Measurements from ENCODE around the gene ASB15.

Gene ASB15

GRCh38 chr7:123653162-123653561 lies 51.5 kb downstream of the ASB15 start:
- DNase-seq, result no peak
- 96% methylated on average over 5 of the region's 6 CpGs for WGBS (ENCODE audit: insufficient coverage)
- Histone ChIP-seq H3K27ac (ENCODE audit: insufficient read depth in 1 of 2, low read depth in 1 of 2, low read length in 2 of 2, poor library complexity in 1 of 2, severe bottlenecking in 2 of 2) (no peak overlapping the region), H3K9me3 (ENCODE audit: control extremely low read depth in 1 of 5, control insufficient read depth in 4 of 5, insufficient read depth in 2 of 5, low read depth in 1 of 5, low read length in 4 of 5) (no peaks in the 10 kb centered on the region), H3K4me1 (ENCODE audit: control extremely low read depth in 1 of 4, control insufficient read depth in 4 of 4, insufficient read depth in 4 of 4, low read length in 3 of 4) (no peaks in the 10 kb centered on the region), H3K4me3 (ENCODE audit: control insufficient read depth in 1 of 7, extremely low read depth in 1 of 7, insufficient read depth in 4 of 7, low read depth in 2 of 7, low read length in 6 of 7) (no peak overlapping the region), H3K36me3 (ENCODE audit: control insufficient read depth in 4 of 4, insufficient read depth in 4 of 4, low read length in 3 of 4) (no peaks in the 10 kb centered on the region), H3K27me3 (replicated peaks in 2 of 5; ENCODE audit: control insufficient read depth in 4 of 5, insufficient read depth in 5 of 5, low read length in 4 of 5) (peaks cover 0 to 2% (median 0%) of the 10 kb centered on the region in 5 experiments)
- POLR2A ChIA-PET, result no interaction called here
- CTCF ChIA-PET, result no interaction called here

- WGBS (ENCODE audit: insufficient coverage), result 89% methylated on average over 6 of the region's 6 CpGs
Measured at GRCh38 chr7:123655614-123656013, 54.0 kb downstream of the ASB15 start, which contains the start of gene LMOD2. TSS of gene LMOD2 (plus strand) at chr7:123655866. CDS start at chr7:123655964, 98 bp downstream.

GRCh38 chr7:123656544-123657303 lies 55.1 kb downstream of the ASB15 start:
- no peak overlapping the region for H3K4me3 ChIP-seq (ENCODE audit: control insufficient read depth in 1 of 7, extremely low read depth in 1 of 7, insufficient read depth in 4 of 7, low read depth in 2 of 7, low read length in 6 of 7)
- ChIA-PET CTCF (interaction anchor here (1.3 kb wide), 1 partner anchor 208 kb away, joined by 3 read pairs; no protein-coding TSS in a partner anchor), POLR2A (no interaction called here)
- H3K27me3 ChIP-seq (replicated peaks in 2 of 5; ENCODE audit: control insufficient read depth in 4 of 5, insufficient read depth in 5 of 5, low read length in 4 of 5), result peaks cover 0 to 1% (median 0%) of the 10 kb centered on the region in 5 experiments
- H3K36me3 ChIP-seq (ENCODE audit: control insufficient read depth in 4 of 4, insufficient read depth in 4 of 4, low read length in 3 of 4), result no peaks in the 10 kb centered on the region
- no peak overlapping the region for H3K27ac ChIP-seq (ENCODE audit: insufficient read depth in 1 of 2, low read depth in 1 of 2, low read length in 2 of 2, poor library complexity in 1 of 2, severe bottlenecking in 2 of 2)
- H3K4me1 ChIP-seq (ENCODE audit: control extremely low read depth in 1 of 4, control insufficient read depth in 4 of 4, insufficient read depth in 4 of 4, low read length in 3 of 4), result no peaks in the 10 kb centered on the region
- WGBS (ENCODE audit: insufficient coverage), result 100% methylated on average over 1 of the region's 6 CpGs
- H3K9me3 ChIP-seq (ENCODE audit: control extremely low read depth in 1 of 5, control insufficient read depth in 4 of 5, insufficient read depth in 2 of 5, low read depth in 1 of 5, low read length in 4 of 5), result no peaks in the 10 kb centered on the region
- DNase-seq, result no peak

More at GRCh38 chr7:123655614-123656013, 54.0 kb downstream of the ASB15 start, which contains the start of gene LMOD2:
- H3K4me3 ChIP-seq (ENCODE audit: control insufficient read depth in 1 of 7, extremely low read depth in 1 of 7, insufficient read depth in 4 of 7, low read depth in 2 of 7, low read length in 6 of 7), result no peak within 1 kb of the TSS
- CTCF ChIA-PET, result interaction anchor here (1.3 kb wide), 1 partner anchor 209 kb away, joined by 3 read pairs; no protein-coding TSS in a partner anchor
- no peaks in the 10 kb centered on the region for H3K4me1 ChIP-seq (ENCODE audit: control extremely low read depth in 1 of 4, control insufficient read depth in 4 of 4, insufficient read depth in 4 of 4, low read length in 3 of 4)
- no peaks in the 10 kb centered on the region for H3K9me3 ChIP-seq (ENCODE audit: control extremely low read depth in 1 of 5, control insufficient read depth in 4 of 5, insufficient read depth in 2 of 5, low read depth in 1 of 5, low read length in 4 of 5)
- H3K36me3 ChIP-seq (ENCODE audit: control insufficient read depth in 4 of 4, insufficient read depth in 4 of 4, low read length in 3 of 4), result no peaks in the 10 kb centered on the region
- POLR2A ChIA-PET, result no interaction called here
- no peak within 1 kb of the TSS for H3K27ac ChIP-seq (ENCODE audit: insufficient read depth in 1 of 2, low read depth in 1 of 2, low read length in 2 of 2, poor library complexity in 1 of 2, severe bottlenecking in 2 of 2)
- peaks cover 0 to 1% (median 0%) of the 10 kb centered on the region in 5 experiments for H3K27me3 ChIP-seq (replicated peaks in 2 of 5; ENCODE audit: control insufficient read depth in 4 of 5, insufficient read depth in 5 of 5, low read length in 4 of 5)
- DNase-seq, result no peak

GRCh38 chr7:123657304-123657685 lies 55.7 kb downstream of the ASB15 start:
- no peak overlapping the region for H3K27ac ChIP-seq (ENCODE audit: insufficient read depth in 1 of 2, low read depth in 1 of 2, low read length in 2 of 2, poor library complexity in 1 of 2, severe bottlenecking in 2 of 2)
- peaks cover 0 to 6% (median 0%) of the 10 kb centered on the region in 5 experiments for H3K27me3 ChIP-seq (replicated peaks in 2 of 5; ENCODE audit: control insufficient read depth in 4 of 5, insufficient read depth in 5 of 5, low read length in 4 of 5)
- no peak for DNase-seq
- H3K4me1 ChIP-seq (ENCODE audit: control extremely low read depth in 1 of 4, control insufficient read depth in 4 of 4, insufficient read depth in 4 of 4, low read length in 3 of 4), result no peaks in the 10 kb centered on the region
- H3K4me3 ChIP-seq (ENCODE audit: control insufficient read depth in 1 of 7, extremely low read depth in 1 of 7, insufficient read depth in 4 of 7, low read depth in 2 of 7, low read length in 6 of 7), result no peak overlapping the region
- ChIA-PET POLR2A (no interaction called here), CTCF (no interaction called here)
- no peaks in the 10 kb centered on the region for H3K36me3 ChIP-seq (ENCODE audit: control insufficient read depth in 4 of 4, insufficient read depth in 4 of 4, low read length in 3 of 4)
- no CpG with 5 or more reads among the region's 1 CpG for WGBS (ENCODE audit: insufficient coverage)
- no peaks in the 10 kb centered on the region for H3K9me3 ChIP-seq (ENCODE audit: control extremely low read depth in 1 of 5, control insufficient read depth in 4 of 5, insufficient read depth in 2 of 5, low read depth in 1 of 5, low read length in 4 of 5)

GRCh38 chr7:123658023-123658422 lies 56.4 kb downstream of the ASB15 start:
- Histone ChIP-seq H3K9me3 (ENCODE audit: control extremely low read depth in 1 of 5, control insufficient read depth in 4 of 5, insufficient read depth in 2 of 5, low read depth in 1 of 5, low read length in 4 of 5) (no peaks in the 10 kb centered on the region), H3K27ac (ENCODE audit: insufficient read depth in 1 of 2, low read depth in 1 of 2, low read length in 2 of 2, poor library complexity in 1 of 2, severe bottlenecking in 2 of 2) (no peak overlapping the region), H3K27me3 (replicated peaks in 2 of 5; ENCODE audit: control insufficient read depth in 4 of 5, insufficient read depth in 5 of 5, low read length in 4 of 5) (peaks cover 0 to 7% (median 0%) of the 10 kb centered on the region in 5 experiments), H3K4me3 (ENCODE audit: control insufficient read depth in 1 of 7, extremely low read depth in 1 of 7, insufficient read depth in 4 of 7, low read depth in 2 of 7, low read length in 6 of 7) (no peak overlapping the region), H3K36me3 (ENCODE audit: control insufficient read depth in 4 of 4, insufficient read depth in 4 of 4, low read length in 3 of 4) (no peaks in the 10 kb centered on the region), H3K4me1 (ENCODE audit: control extremely low read depth in 1 of 4, control insufficient read depth in 4 of 4, insufficient read depth in 4 of 4, low read length in 3 of 4) (no peaks in the 10 kb centered on the region)
- ChIA-PET POLR2A (no interaction called here), CTCF (no interaction called here)
- no peak for DNase-seq
- WGBS (ENCODE audit: insufficient coverage), result 96% methylated on average over 6 of the region's 6 CpGs

- no peak overlapping the region for H3K27ac ChIP-seq (ENCODE audit: insufficient read depth in 1 of 2, low read depth in 1 of 2, low read length in 2 of 2, poor library complexity in 1 of 2, severe bottlenecking in 2 of 2)
- ChIA-PET CTCF (no interaction called here), POLR2A (no interaction called here)
- no peak overlapping the region for H3K4me3 ChIP-seq (ENCODE audit: control insufficient read depth in 1 of 7, extremely low read depth in 1 of 7, insufficient read depth in 4 of 7, low read depth in 2 of 7, low read length in 6 of 7)
- DNase-seq, result no peak
- H3K36me3 ChIP-seq (ENCODE audit: control insufficient read depth in 4 of 4, insufficient read depth in 4 of 4, low read length in 3 of 4), result no peaks in the 10 kb centered on the region
- no peaks in the 10 kb centered on the region for H3K9me3 ChIP-seq (ENCODE audit: control extremely low read depth in 1 of 5, control insufficient read depth in 4 of 5, insufficient read depth in 2 of 5, low read depth in 1 of 5, low read length in 4 of 5)
- H3K27me3 ChIP-seq (replicated peaks in 2 of 5; ENCODE audit: control insufficient read depth in 4 of 5, insufficient read depth in 5 of 5, low read length in 4 of 5), result peaks cover 0 to 7% (median 0%) of the 10 kb centered on the region in 5 experiments
- 84% methylated on average over 6 of the region's 8 CpGs for WGBS (ENCODE audit: insufficient coverage)
- no peaks in the 10 kb centered on the region for H3K4me1 ChIP-seq (ENCODE audit: control extremely low read depth in 1 of 4, control insufficient read depth in 4 of 4, insufficient read depth in 4 of 4, low read length in 3 of 4)
Measured at GRCh38 chr7:123660514-123661354, 59.1 kb downstream of the ASB15 start.

- DNase-seq, result no peak
- Histone ChIP-seq H3K4me3 (ENCODE audit: control insufficient read depth in 1 of 7, extremely low read depth in 1 of 7, insufficient read depth in 4 of 7, low read depth in 2 of 7, low read length in 6 of 7) (no peak overlapping the region), H3K36me3 (ENCODE audit: control insufficient read depth in 4 of 4, insufficient read depth in 4 of 4, low read length in 3 of 4) (no peaks in the 10 kb centered on the region), H3K27ac (ENCODE audit: insufficient read depth in 1 of 2, low read depth in 1 of 2, low read length in 2 of 2, poor library complexity in 1 of 2, severe bottlenecking in 2 of 2) (no peak overlapping the region), H3K9me3 (ENCODE audit: control extremely low read depth in 1 of 5, control insufficient read depth in 4 of 5, insufficient read depth in 2 of 5, low read depth in 1 of 5, low read length in 4 of 5) (no peaks in the 10 kb centered on the region), H3K4me1 (ENCODE audit: control extremely low read depth in 1 of 4, control insufficient read depth in 4 of 4, insufficient read depth in 4 of 4, low read length in 3 of 4) (no peaks in the 10 kb centered on the region), H3K27me3 (replicated peaks in 2 of 5; ENCODE audit: control insufficient read depth in 4 of 5, insufficient read depth in 5 of 5, low read length in 4 of 5) (peaks cover 0 to 10% (median 0%) of the 10 kb centered on the region in 5 experiments)
- ChIA-PET CTCF (no interaction called here), POLR2A (no interaction called here)
- 100% methylated on average over 1 of the region's 1 CpG for WGBS (ENCODE audit: insufficient coverage)
Measured at GRCh38 chr7:123661765-123662164, 60.1 kb downstream of the ASB15 start.
